GM21576 (cell line): ENCODE measurements around the gene SCG5.
A peak's percentile ranks its signal among the peaks of the same experiment; 100 is the strongest.
"Not testable (repeated sequence)": the region's sequence is repeated elsewhere in the genome, so short reads cannot be mapped to it uniquely, and the experiment has no call there.

ENCODE experiments used
- ATAC-seq: cut with Tn5 transposase; IDR thresholded peaks from one replicate; pipeline ENCODE4 v1.9.1; 2021; ENCODE audit warnings: mild to moderate bottlenecking, moderate library complexity; ENCODE audit not compliant: unreplicated experiment

Gene SCG5, protein sequence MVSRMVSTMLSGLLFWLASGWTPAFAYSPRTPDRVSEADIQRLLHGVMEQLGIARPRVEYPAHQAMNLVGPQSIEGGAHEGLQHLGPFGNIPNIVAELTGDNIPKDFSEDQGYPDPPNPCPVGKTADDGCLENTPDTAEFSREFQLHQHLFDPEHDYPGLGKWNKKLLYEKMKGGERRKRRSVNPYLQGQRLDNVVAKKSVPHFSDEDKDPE

DNA sequence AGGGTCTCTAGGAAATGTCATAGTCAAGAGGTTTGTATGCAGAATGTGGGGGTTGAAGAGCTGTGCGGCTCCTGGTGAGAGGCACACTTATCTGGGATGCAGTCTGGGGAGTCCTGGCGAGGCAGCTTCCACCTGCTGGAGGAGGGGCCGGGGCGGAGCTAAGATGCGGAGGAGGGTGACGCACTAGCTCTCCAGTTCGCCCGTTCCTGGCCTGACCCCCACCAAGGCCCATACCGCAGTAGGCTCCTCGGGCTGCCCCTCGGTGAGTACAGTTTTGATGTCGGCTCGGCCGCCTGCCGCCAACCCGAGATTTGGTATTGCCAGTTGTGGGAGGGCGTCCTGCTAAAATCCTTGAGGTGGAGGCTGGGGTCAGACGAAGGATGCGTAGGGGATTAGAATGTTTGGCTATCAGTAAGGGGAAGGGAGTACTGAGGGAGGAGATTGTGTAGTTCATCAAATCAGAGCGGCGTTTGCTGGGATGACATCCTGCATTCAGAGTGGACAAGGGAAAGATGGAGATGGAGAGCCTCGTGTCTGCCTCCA, at the start of gene SCG5:
TSS of gene SCG5 (plus strand) at position 194 of the 543 bp plus-strand sequence. CDS start 1,883 bp downstream, outside the sequence.
- no peak for ATAC-seq

DNA sequence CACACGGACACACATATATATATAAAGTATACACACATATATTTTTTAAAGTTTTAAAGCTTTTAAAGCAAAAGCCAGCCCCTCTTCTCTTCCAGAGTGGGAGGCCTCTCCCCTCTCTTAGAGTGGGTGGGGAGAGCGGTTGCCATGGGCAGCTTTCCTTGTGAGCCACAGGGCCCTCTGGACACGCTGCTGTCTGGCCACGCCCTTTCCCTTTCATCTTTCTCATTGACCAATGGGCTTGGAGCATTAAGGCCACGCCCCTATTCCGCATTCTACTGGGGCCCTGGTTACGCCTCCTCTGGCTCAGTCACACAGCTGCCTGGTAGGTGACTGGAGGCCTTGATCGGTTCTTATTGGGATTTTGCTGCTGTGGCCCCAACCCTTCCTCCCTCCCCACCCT, 48.4 kb upstream of the SCG5 start, which contains the start of gene GOLGA8N:
TSS of gene GOLGA8N (plus strand) at position 306 of the 400 bp plus-strand sequence.
- ATAC-seq: not testable (repeated sequence)

DNA sequence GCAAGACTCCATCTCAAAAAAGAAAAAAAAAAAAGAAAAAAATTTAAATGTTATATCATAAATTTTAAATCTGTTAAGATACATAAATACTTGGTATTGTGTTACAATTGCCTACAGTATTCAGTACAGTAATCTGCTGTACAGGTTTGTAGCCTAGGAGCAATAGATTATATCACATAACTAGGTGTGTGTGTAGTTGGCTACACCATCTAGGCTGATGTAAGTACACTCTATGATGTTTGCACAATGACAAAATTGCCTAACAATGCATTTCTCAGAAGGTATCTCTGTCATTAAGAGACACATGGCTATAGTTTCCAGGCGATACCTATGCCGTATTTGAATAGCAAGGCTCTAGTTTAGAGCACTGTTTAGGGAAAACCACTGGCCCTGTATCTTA, 32.0 kb upstream of the SCG5 start:
- not testable (repeated sequence) for ATAC-seq

DNA sequence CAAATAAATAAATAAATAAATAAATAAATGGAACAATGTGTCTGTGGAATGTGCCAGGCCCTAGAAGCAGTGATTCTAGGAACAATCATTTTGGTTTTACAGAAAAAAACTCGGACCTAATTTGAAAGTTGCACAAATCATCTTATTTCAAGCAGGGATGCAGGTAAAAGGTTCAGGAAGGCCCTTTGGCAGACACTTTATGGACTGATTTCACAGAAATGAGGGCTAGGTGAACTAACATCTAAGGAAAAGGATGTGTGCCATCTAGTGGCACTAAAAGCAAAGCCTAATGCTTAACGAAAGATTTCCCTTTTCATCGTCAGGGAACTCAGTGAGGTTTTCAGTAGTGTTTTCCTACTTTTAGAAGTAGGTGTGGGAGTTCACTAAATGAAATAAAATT, 30.8 kb upstream of the SCG5 start:
- not testable (repeated sequence) for ATAC-seq

DNA sequence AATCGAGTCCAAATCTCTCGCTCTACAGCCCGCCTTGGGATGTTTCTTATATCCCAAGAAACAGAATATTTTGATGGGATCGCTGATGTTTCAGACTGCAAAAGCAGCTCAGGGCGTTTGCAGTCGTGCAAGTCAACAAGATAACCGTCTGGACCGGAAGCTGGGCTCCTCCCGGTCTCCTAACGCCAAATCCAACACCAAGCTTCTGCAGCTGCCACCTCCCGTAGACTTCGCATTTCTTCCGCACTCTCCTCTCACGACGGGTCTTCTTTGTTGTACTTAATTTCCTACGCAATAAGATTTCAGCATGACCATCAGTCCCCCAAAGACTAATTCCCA, 26.8 kb upstream of the SCG5 start:
- ATAC-seq: peak; percentile 4

GRCh38 chr15:32615051-32615870, 26.2 kb upstream of the SCG5 start, which contains the start of gene ARHGAP11A:
Gene ARHGAP11A (plus strand): TSS chr15:32615504. CDS start chr15:32616212, 708 bp downstream.
- peak; percentile 71 for ATAC-seq

DNA sequence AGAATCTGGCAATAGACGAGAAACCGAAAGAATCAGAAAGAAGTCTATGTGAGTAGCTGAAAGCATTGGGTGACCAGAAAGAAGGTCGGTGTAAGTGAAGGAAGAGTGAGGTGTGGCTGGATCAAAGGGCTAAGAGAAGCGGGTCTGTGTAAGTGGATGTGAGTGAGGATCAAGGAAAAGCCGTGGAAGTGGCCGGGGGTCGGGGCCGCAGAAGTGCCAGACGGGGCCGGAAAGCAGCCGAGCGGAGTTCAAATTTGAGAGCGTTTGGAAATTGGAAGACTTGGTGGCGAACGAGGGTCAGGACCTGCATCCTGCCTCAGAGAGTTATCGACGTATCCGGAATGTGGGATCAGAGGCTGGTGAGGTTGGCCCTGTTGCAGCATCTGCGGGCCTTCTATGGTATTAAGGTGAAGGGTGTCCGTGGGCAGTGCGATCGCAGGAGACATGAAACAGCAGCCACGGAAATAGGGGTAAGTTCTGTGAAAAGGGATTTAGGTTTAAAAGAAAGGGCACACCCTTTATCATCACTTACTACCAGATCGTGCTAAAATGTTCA, 25.6 kb upstream of the SCG5 start:
- peak; percentile 9 for ATAC-seq

- ATAC-seq: no peak
These were observed 5.1 kb upstream of the SCG5 start for GRCh38 chr15:32636410-32636809.

- ATAC-seq: no peak
These were observed 4.5 kb upstream of the SCG5 start for GRCh38 chr15:32636908-32637567.

DNA sequence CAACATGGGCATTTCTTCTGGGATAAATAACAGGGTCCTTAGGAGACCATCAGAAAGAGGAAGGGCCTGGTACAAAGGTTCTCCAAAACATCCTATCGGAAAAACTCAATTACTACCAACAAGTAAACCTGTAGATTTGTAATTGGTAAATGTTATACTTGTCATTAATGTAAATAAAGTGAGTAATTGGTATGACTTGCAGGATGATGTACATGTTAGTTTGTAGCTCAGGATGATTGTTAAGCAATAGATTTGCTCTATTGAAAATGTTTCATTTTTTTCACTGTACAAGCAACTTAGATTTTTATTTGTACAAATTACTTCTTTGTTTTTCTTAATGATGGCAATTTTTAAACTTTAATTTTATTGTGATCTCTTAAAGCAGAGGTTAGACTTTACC, 3.8 kb upstream of the SCG5 start:
- ATAC-seq: no peak

GRCh38 chr15:32642667-32643435, 1.3 kb downstream of the SCG5 start:
- no peak for ATAC-seq

DNA sequence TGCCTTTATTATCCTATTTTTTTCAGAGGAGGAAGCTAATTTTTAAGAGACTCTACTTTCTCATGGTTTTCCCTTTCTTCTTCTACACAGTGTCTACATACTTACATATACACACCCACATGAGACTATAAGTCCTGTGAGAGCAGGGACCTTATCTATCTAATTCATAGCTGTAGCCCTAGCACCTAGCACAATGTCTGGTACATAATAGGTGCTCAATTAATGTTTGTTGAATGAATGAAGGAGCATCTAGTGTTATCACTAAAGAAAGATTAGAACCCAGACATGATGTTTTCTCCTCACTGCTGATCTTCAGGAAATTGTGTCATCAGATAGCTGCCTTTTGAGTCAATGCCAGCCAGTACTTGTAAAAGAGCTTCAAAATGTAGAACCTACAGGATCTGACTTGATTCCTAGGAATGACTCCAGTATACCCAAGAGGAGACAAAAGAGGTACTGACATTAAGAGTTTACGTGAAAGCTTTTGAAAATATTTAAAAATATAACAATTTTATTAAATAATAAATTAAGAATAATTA, 2.5 kb downstream of the SCG5 start:
- ATAC-seq: no peak

- ATAC-seq: no peak
These were observed 4.8 kb downstream of the SCG5 start for GRCh38 chr15:32646291-32646690.

DNA sequence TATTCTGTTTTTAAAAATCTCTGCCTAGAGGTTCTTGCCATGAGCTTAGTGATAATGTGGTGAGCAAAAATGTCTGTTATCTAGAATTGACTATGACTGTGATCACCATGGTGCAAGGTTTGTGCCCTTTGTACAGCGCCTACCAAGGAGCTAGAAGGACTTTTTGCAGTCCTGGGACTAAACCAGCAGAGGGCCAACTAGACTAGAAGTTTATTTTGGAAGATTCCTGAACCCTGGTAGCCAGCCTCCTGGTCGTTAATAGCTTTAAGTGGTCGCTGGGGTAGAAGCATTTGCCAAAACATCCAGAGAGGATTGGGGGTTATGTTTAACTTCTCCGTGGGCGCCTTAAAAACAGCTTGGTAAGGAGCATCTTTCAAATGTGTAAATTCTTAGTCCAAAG, 7.8 kb downstream of the SCG5 start:
- ATAC-seq: no peak

DNA sequence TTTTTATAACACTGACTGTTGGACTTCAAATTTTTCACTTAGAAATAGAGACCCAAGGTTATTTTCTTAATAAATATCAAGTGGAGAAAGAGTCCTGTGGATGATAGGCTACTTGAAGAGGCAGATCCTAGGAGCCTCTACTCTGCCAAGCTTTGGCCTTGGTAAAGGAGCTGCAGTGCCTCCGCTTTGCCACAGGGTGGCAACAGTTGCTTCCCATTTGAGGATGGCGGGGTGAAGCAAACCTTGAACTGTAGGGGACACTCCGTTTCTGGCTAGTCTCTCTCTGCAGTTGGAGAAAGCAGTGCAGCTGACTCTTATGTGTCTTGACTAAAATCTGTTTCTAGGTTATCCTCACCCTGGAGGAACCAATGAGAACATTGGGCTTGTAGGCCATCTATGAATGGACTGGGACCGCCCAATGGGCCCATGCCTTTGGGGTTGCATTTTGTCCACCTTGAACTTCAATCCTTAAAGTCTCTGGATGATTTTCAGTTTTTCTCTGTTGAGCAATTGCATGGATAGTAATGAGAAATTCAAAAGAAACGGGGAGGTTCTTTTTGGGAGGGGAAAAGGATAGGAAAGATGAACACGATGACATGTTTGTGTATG, 9.8 kb downstream of the SCG5 start:
- peak; percentile 62 for ATAC-seq

GRCh38 chr15:32652178-32652577, 10.7 kb downstream of the SCG5 start:
- ATAC-seq: no peak

DNA sequence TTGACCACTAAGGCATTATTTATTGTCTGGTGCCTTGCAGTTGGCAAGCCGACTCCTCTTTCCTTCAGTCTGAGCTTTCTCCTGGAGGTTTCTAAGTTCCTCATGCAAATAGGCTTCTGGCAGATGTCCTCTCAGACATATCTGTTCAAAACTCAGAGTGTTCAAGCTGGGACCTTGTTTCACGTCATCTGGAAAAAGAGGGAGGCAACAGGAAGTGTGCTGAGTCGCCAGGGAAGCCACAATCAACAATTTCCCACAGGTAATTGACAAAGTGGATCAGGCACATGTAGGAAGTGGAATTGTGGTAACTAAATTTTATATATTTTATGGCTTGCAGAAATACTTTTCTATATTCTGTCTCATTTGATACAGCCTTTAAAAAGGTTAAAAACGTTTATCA, 14.6 kb downstream of the SCG5 start:
- no peak for ATAC-seq

DNA sequence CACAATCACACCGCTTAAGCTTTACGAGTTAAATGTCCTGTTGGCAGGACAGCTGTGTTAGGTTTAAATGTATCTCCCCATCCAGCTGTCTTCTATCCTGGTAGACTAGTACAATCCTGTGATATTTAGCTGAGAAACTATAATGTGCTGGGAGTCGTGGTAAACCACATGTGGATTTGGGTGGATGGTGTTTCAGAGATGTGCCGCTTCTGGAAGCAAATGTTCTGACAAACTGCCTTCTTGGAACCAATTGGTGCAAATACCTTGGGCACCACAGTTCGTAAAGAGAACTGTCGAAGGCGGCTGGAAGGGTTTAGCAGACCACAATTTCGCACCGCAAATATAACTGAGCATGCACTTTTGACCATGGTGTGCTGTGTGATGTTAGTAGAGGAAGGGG, 15.0 kb downstream of the SCG5 start:
- ATAC-seq: no peak

- no peak for ATAC-seq
These were observed 15.8 kb downstream of the SCG5 start for GRCh38 chr15:32657198-32657883.
